ENCODE results near the gene FAM81A. TPM values are rescaled to one million over a fixed set of nuclear protein-coding genes. Genes with fewer than 3 reads are reported as not detected.

The FAM81A gene
- total RNA-seq, 1 experiment from 2014 or later: not detected

- DNase-seq (ENCODE audit: low spot score): no peak
- in situ Hi-C loops (cut with HindIII; ENCODE audit: low sequenced_read_pairs): no loop called here
Measured at GRCh38 chr15:59531066-59531675, 93.2 kb downstream of the FAM81A start.

- peak; percentile 17 for DNase-seq (ENCODE audit: low spot score)
- in situ Hi-C loops (cut with HindIII; ENCODE audit: low sequenced_read_pairs): no loop called here
Measured at GRCh38 chr15:59532770-59533379, 94.9 kb downstream of the FAM81A start.

GRCh38 chr15:59536553-59536952, 98.6 kb downstream of the FAM81A start:
- in situ Hi-C loops (cut with HindIII; ENCODE audit: low sequenced_read_pairs): no loop called here
- DNase-seq (ENCODE audit: low spot score): no peak

DNA sequence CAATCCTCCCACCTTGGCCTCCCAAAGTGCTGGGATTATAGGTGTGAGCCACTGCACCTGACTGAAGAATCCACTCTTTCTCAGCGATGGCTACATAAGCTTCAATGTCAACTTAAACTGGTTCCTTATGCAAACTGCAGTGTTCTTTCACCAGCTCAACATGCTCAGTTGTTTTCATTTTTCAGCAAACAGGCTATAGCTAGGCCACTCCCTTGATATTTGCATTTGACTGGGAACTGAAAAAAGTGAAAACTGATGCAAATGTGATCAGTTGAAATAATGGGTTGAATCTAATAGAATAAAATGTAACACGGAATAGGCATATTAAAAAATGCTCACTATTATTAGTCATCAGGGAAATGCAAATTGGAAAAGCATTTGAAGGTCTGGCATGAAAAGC, 99.4 kb downstream of the FAM81A start:
- in situ Hi-C loops (cut with HindIII; ENCODE audit: low sequenced_read_pairs): no loop called here
- DNase-seq (ENCODE audit: low spot score): no peak

- DNase-seq (ENCODE audit: low spot score): no peak
- in situ Hi-C loops (cut with HindIII; ENCODE audit: low sequenced_read_pairs): no loop called here
Measured at GRCh38 chr15:59538494-59538893, 100.5 kb downstream of the FAM81A start.

- in situ Hi-C loops (cut with HindIII; ENCODE audit: low sequenced_read_pairs): no loop called here
- no peak for DNase-seq (ENCODE audit: low spot score)
Measured at GRCh38 chr15:59539799-59540198, 101.8 kb downstream of the FAM81A start.

- DNase-seq (ENCODE audit: low spot score): no peak
- in situ Hi-C loops (cut with HindIII; ENCODE audit: low sequenced_read_pairs): no loop called here
Measured at GRCh38 chr15:59540654-59541053, 102.7 kb downstream of the FAM81A start.

DNA sequence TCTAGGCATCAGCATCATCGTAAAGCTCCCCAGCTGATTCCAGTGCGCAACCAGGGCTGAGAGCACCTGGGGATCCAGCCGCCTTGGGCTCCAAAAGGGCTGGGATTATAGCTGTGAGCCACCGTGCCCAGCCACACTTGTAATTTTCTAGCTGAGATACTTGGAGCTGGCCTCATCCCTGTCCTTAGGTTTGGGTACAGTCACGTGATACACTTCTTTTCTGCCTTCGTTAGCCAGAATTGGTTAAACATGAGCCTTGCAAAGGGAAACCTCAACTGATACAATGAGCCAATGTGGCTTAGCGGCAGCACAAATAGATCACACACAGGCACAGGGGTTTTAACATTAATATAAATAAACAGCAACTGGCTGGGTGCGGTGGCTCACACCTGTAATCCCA, 103.8 kb downstream of the FAM81A start:
- in situ Hi-C loops (cut with HindIII; ENCODE audit: low sequenced_read_pairs): no loop called here
- DNase-seq (ENCODE audit: low spot score): no peak

DNA sequence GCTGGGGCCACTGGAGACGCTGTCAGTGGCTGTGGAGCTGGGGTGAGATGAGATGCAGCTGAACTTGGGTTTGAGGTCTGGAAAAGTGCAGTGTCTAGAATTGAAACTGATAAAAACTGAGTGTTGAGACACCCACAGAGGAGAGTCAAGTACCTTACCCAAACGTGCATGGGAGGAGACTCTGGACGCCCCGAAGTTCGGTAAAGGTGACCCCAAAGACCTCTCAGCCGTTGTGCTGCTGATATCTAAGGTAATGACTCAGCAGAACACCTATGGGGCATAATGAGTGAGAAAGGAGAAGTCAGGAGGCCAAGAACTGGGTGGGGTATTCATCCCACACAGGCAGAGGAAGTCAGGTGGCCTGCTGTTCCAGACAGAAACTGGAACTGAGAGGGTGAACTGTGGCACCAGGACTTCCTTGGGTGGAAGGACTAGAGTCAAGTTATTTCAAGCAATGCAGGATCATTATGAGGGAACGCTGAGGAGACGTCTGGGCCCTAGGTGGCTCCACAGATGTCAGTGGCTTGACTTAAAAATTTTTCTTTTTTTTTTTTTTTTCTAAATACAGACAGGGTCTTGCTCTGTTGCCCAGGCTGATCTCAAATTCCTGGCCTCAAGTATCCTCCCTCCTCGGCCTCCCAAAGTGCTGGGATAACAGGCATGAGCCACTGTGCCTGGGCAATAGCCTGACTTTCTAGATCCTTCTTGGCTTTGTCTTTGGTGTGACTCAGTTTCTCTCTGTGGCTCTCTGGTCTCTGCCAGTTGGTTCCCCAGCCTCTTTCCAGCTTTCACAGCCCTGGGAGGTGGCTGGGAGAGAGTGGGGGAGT, 105.9 kb downstream of the FAM81A start:
- no peak for DNase-seq (ENCODE audit: low spot score)
- in situ Hi-C loops (cut with HindIII; ENCODE audit: low sequenced_read_pairs): no loop called here

DNA sequence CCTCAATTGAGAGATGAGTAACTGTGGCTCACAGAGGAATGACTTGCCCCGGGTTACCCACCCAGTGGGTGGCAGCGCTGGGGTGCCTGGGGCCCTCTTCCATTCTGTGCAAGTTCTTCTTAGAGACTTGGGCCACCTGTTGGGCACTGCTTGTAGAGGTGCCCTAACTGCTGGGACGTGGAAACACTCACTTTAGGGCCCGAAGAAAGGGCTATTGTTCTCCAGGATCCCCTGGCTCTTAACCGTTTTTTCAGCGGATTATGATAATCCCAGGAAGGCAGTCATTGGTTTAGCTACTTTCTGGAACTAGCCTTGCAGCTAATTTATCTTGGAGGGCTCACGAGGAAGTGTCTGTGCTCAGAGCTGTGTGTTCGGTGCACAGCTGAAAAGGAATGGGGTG, 107.6 kb downstream of the FAM81A start:
- in situ Hi-C loops (cut with HindIII; ENCODE audit: low sequenced_read_pairs): no loop called here
- DNase-seq (ENCODE audit: low spot score): no peak

DNA sequence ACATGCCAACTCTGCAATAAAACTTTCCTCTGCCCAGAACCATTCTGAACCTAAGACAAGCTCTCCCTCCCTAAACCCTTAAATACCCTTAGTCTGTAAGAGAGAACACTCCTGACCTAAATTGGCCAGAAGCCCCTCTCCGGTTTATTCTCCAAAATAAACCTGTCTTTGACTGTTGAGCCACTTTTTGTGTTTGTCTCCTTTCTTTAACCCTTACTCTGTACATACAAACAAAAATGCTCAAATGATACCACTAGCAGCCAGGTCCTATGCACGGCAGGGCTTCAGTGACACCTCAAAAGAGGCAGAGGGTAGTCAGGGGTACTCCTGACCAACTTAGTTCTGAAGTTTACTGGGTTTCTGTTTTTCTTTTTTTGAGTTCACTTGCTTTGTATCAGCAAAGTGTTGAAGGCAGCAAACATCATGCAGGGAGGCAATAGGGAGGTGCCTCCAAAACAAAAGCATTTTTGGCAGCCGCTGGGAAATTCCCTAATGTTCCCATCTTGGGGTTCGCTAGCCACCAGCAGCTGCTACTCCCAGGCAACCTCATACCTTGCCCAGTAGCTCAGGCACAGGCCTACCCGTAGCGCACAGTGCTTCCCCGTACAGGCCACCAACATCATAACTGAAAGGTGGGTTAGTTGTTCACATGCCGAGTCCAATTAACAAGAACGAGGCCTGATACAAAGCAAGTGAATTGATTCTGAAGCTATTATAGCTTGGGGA, 110.7 kb downstream of the FAM81A start:
- no peak for DNase-seq (ENCODE audit: low spot score)
- in situ Hi-C loops (cut with HindIII; ENCODE audit: low sequenced_read_pairs): no loop called here

DNA sequence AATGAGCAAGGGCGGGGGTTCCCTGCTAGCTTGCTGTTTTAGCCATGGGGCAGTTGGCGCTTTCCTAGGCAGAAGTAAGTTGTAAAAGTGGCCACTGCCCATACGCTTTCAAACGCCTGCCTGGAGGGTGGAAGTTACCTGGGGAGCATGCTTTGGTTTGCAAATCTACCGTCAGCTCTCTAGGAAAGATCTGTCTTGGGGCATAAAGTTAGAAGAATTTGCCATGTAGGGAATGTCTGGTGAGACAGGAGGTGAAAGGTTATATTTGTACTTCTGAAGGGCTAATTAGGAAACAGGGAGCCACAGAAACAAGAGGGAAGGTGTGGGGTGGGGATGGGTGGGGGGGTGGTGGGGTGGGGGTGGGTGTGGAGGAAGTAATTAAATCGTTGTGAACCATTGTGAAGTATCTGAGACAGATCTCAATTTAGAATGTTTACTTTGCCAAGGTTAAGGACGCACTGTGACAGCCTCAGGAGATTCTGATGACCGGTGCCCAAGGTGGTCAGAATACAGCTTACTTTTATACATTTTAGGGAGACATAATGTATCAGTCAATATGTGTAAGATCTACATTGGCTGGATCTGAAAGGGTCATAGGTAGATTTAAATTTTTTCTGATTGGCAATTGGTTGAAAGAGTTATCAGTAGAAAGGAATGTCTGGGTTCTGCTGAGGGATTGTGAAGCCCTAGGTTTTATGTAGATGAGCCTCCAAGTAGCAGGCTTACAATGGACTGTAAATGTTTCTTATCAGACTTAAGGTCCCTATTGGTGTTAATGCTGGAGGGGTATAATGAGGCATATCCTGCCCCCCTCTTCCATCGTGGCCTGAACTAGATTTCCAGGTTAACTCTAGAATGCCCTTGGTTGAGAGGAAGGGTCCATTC, 111.6 kb downstream of the FAM81A start:
- in situ Hi-C loops (cut with HindIII; ENCODE audit: low sequenced_read_pairs): no loop called here
- no peak for DNase-seq (ENCODE audit: low spot score)

GRCh38 chr15:59550530-59550929, 112.5 kb downstream of the FAM81A start:
- in situ Hi-C loops (cut with HindIII; ENCODE audit: low sequenced_read_pairs): no loop called here
- no peak for DNase-seq (ENCODE audit: low spot score)

- DNase-seq (ENCODE audit: low spot score): no peak
- in situ Hi-C loops (cut with HindIII; ENCODE audit: low sequenced_read_pairs): no loop called here
Measured at GRCh38 chr15:59550956-59551355, 113.0 kb downstream of the FAM81A start.

- in situ Hi-C loops (cut with HindIII; ENCODE audit: low sequenced_read_pairs): no loop called here
- DNase-seq (ENCODE audit: low spot score): no peak
Measured at GRCh38 chr15:59553879-59554735, 116.1 kb downstream of the FAM81A start.

- in situ Hi-C loops (cut with HindIII; ENCODE audit: low sequenced_read_pairs): no loop called here
Measured at GRCh38 chr15:59555696-59556095, 117.7 kb downstream of the FAM81A start.

GRCh38 chr15:59556380-59556779, 118.4 kb downstream of the FAM81A start:
- DNase-seq (ENCODE audit: low spot score): no peak
- in situ Hi-C loops (cut with HindIII; ENCODE audit: low sequenced_read_pairs): no loop called here

More at GRCh38 chr15:59555696-59556095, 117.7 kb downstream of the FAM81A start:
- DNase-seq (ENCODE audit: low spot score): no peak

- no peak for DNase-seq (ENCODE audit: low spot score)
- in situ Hi-C loops (cut with HindIII; ENCODE audit: low sequenced_read_pairs): no loop called here
Measured at GRCh38 chr15:59557581-59557980, 119.6 kb downstream of the FAM81A start.

Data from G401 (cell line).